HEK293T (cell line): ENCODE results near the gene C1orf52.

Experiments used
- CTCF ChIA-PET: fragments of 350-600 bp; formaldehyde crosslinking; extraction: SDS; loops from one replicate; lab custom pipeline; 2021; ENCODE audit warnings: antibody characterized with exemption, inconsistent platforms; lab: Yijun Ruan, JAX
- POLR2A ChIA-PET: fragments of 350-600 bp; formaldehyde crosslinking; extraction: SDS; loops from one replicate; lab custom pipeline; 2020; ENCODE audit warnings: antibody characterized with exemption, inconsistent platforms; lab: Yijun Ruan, JAX
- DNase-seq: peaks from one replicate; pipeline ENCODE4 v3.0.0; 2012; ENCODE audit warnings: mixed read lengths; ENCODE audit errors: extremely low spot score
- ARNT ChIP-seq: fragments of 450-650 bp; IDR thresholded peaks from 2 replicates; pipeline ENCODE4 v1.6.1; 2017; ENCODE audit warnings: mild to moderate bottlenecking
- BHLHE40 ChIP-seq: fragments of 450-650 bp; IDR thresholded peaks from 2 replicates; pipeline ENCODE4 v1.6.1; 2016; ENCODE audit warnings: mild to moderate bottlenecking, moderate library complexity, borderline replicate concordance
- CTBP1 ChIP-seq: fragments of 450-650 bp; IDR thresholded peaks from 2 replicates; pipeline ENCODE4 v1.6.1; 2016; ENCODE audit warnings: borderline replicate concordance
- ELF4 ChIP-seq: fragments of 450-650 bp; IDR thresholded peaks from 2 replicates; pipeline ENCODE4 v1.6.1; 2017; ENCODE audit warnings: antibody characterized with exemption
- FOXA1 ChIP-seq: fragments of 450-650 bp; IDR thresholded peaks from 2 replicates; pipeline ENCODE4 v1.6.1; 2016; ENCODE audit warnings: mild to moderate bottlenecking
- FOXK2 ChIP-seq: fragments of 450-650 bp; IDR thresholded peaks from 2 replicates; pipeline ENCODE4 v1.6.1; 2016; ENCODE audit warnings: mild to moderate bottlenecking
- FOXM1 ChIP-seq: fragments of 450-650 bp; IDR thresholded peaks from 2 replicates; pipeline ENCODE4 v1.6.1; 2017; ENCODE audit warnings: mild to moderate bottlenecking, borderline replicate concordance
- HDGF ChIP-seq: fragments of 450-650 bp; IDR thresholded peaks from 2 replicates; pipeline ENCODE4 v1.6.1; 2017; ENCODE audit warnings: antibody characterized with exemption, borderline replicate concordance
- L3MBTL2 ChIP-seq: fragments of 450-650 bp; conservative IDR thresholded peaks from 2 replicates; pipeline ENCODE4 v1.6.1; 2016; ENCODE audit warnings: mild to moderate bottlenecking
- LEF1 ChIP-seq: fragments of 450-650 bp; IDR thresholded peaks from 2 replicates; pipeline ENCODE4 v1.6.1; 2017; ENCODE audit warnings: mild to moderate bottlenecking, borderline replicate concordance
- NFRKB ChIP-seq: fragments of 450-650 bp; IDR thresholded peaks from 2 replicates; pipeline ENCODE4 v1.6.1; 2016; ENCODE audit warnings: mild to moderate bottlenecking, moderate library complexity
- SP1 ChIP-seq: fragments of 450-650 bp; IDR thresholded peaks from 2 replicates; pipeline ENCODE4 v1.6.1; 2017
- SUZ12 ChIP-seq: fragments of 450-650 bp; IDR thresholded peaks from 2 replicates; pipeline ENCODE4 v1.6.1; 2016; ENCODE audit warnings: mild to moderate bottlenecking
- TARDBP ChIP-seq: fragments of 450-650 bp; IDR thresholded peaks from 2 replicates; pipeline ENCODE4 v1.6.1; 2016
- ZNF384 ChIP-seq: fragments of 450-650 bp; IDR thresholded peaks from 2 replicates; pipeline ENCODE4 v1.6.1; 2016
- TF ChIP-seq, protein P1 (sequence below): fragments of 450-650 bp; IDR thresholded peaks from 2 replicates; pipeline ENCODE4 v1.6.1; 2016

The C1orf52 gene

DNA sequence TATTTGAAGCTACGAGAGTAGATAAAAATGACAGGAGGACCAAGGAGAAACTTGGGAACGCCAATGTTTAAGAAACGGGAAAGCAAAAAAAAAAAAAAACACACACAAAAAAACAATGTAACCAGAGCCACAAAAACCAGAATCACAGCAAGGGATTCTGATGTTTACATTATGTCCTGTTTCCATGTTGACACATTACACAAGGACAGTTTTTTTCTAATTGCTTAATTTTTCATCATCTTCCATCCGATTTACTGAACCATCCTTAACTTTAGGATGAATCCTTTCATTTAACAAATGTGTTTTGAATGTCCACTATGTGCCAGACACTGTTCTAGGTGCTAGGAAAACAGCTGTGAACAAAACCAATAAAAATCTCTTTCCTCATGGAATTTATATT, 18.3 kb upstream of the C1orf52 start:
- POLR2A ChIA-PET = interaction anchor here (2.5 to 3.0 kb wide), 2 partner anchors 16 to 20 kb away, joined by 7 to 18 read pairs; no protein-coding TSS in a partner anchor

DNA sequence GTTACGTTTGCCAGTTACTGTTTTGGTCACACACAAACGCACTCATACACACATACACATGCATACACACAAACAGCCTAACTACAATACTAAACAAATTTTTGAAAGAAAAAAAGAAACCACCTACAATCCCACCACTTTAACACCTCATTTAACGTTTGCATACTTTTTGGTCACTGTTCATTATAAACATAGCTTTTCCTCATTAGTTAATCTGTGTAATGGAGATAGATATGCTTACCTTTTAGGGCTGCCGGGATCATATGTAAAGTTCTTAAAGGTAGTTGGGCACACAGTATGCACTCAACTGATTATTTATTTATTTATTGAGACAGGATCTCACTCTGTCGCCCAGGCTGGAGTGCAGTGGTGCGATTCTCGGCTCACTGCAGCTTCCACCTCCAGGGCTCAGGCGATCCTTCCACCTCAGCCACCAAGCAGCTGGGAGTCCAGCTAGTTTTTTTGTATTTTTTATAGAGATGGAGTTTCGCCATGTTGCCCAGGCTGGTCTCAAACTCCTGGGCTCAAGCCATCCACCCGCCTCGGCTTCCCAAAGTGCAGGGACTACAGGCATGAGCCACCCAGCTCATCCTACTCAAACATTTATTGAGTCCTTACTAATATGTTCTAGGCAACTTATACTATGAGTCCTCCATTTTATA, 17.6 kb upstream of the C1orf52 start:
- ChIA-PET CTCF (interaction anchor here (1.0 to 2.9 kb wide), 3 partner anchors 17 to 332 kb away, joined by 5 to 20 read pairs (median 5); partner anchors contain the start of gene C1orf52), POLR2A (interaction anchor here (0.7 to 3.0 kb wide), 10 partner anchors 8 to 304 kb away, joined by 3 to 26 read pairs (median 8); partner anchors contain the start of genes C1orf52 and CCN1)
- no peak for DNase-seq
- TF ChIP-seq NFRKB = no peak
- TF ChIP-seq L3MBTL2 = 0 out of 2 replicates have a peak, but pooled peaks have one; percentile 16
- peak; percentile 31; the same call in 1 of the 2 replicates for TF ChIP-seq ELF4

More for the DNA sequence above, 18.3 kb upstream of the C1orf52 start:
- TF ChIP-seq BHLHE40 = no peak
- no peak for TF ChIP-seq SP1
- TF ChIP-seq FOXA1 = no peak
- TF ChIP-seq CTBP1 = no peak
- TF ChIP-seq HDGF = no peak
- CTCF ChIA-PET = interaction anchor here (1.7 kb wide), 1 partner anchor 333 kb away, joined by 5 read pairs; no protein-coding TSS in a partner anchor
- no peak for DNase-seq

DNA sequence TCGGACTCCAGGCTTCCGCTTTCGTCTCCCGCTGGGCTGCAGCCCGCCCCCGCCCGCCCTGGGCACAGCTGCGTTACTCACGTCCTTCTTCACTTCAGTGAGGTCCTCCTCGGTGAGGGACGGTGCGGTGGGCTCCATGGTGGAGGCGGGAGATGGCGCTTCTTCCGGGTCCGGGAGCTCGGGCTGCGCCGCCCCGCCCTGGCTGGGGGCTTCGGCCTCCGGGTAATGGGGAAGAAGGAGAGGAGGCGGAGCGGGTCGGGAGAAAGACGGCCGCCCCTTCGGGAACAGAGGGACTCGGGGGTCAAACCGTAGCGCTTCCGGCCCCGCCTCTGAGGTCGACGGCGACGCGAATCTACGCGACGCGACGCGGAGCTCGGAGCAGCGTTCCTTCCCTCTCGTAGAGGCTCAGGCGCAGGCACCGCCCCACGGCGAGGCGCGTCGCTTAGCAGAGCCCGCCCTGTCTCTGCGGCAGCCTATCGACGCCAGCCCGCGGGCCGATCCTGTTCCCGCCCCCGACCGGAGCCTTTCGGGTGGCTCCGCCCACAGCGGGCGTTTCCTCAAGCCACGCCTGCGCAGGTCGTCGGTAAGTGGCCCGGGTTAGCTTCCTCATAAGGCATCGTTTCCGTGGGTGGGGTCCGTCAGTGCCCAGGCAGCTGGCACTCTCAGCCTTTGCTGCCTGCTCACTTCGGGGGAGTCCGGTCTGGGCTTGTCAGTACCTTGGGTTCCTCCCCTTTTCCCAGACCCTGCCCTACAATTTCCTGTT, 16.9 kb upstream of the C1orf52 start, which contains the start of gene BCL10:
Gene BCL10, minus strand, starts transcription at position 418 of the 763 bp plus-strand sequence. Its CDS starts 280 bp downstream, at position 138.
- POLR2A ChIA-PET = interaction anchor here (0.6 to 3.0 kb wide), 13 partner anchors 8 to 583 kb away, joined by 3 to 26 read pairs (median 4); partner anchors contain the start of genes C1orf52, CCN1, MCOLN3 and ZNHIT6
- CTCF ChIA-PET = interaction anchor here (0.7 to 2.9 kb wide), 5 partner anchors 17 to 332 kb away, joined by 3 to 20 read pairs (median 5); partner anchors contain the start of gene C1orf52
- DNase-seq = peak; percentile 99
- peak; percentile 86 for TF ChIP-seq ELF4
- TF ChIP-seq L3MBTL2 = no peak

DNA sequence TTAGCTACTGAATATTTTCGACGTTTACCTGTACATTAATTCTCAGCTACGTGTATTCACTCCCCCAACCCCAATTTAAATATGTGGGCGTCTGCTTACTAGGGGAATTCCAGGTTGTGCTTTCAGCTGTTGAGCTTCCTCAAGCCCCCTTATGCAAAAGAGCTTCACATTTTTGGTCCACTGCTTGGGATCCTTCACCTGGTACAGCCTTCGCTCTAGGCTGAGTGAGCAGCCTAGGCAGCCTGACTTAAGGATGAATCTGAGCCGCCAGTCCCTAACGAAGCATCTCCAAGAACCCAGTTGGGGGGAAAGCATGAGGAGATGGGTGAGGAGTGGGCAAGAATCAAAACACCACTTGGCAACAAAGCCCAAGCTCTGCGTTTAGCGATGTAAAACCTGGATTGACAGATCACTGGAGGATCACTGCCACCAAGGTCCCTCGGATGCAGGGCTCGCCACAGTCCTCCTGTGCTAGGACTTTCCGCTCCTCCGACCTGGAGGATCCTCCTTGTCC, 16.3 kb upstream of the C1orf52 start:
- TF ChIP-seq, protein P1, sequence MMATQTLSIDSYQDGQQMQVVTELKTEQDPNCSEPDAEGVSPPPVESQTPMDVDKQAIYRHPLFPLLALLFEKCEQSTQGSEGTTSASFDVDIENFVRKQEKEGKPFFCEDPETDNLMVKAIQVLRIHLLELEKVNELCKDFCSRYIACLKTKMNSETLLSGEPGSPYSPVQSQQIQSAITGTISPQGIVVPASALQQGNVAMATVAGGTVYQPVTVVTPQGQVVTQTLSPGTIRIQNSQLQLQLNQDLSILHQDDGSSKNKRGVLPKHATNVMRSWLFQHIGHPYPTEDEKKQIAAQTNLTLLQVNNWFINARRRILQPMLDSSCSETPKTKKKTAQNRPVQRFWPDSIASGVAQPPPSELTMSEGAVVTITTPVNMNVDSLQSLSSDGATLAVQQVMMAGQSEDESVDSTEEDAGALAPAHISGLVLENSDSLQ = 0 out of 2 replicates have a peak, but pooled peaks have one; percentile 18
- no peak for TF ChIP-seq FOXK2
- DNase-seq = no peak
- CTCF ChIA-PET = interaction anchor here (0.7 to 2.9 kb wide), 3 partner anchors 16 to 32 kb away, joined by 3 to 20 read pairs (median 6); partner anchors contain the start of gene C1orf52
- POLR2A ChIA-PET = interaction anchor here (1.0 to 3.0 kb wide), 9 partner anchors 9 to 432 kb away, joined by 3 to 26 read pairs (median 9); partner anchors contain the start of genes C1orf52, CCN1, MCOLN3 and ZNHIT6

DNA sequence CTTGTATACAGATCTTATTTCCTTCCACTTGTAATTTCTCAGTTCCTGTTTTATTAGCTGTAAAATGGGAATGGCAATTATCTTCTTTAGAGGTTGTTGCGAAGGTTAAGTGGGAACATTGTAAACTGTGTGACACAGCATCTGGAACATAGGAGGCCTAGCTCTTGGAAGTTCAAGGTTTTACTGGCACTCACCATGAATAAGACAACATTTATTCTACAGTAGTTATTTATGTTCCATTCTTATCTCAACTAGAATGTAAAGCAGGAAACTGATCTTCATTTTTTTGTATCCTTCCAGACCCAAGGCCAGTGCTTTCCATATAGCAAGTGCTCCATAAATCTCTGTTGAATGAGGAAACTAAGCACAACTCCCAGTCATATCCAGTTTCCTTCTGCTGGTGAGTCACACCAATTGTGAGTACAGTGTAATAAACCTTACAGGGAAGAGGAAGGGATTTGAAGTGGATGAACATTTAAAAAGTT, 15.5 kb upstream of the C1orf52 start:
- DNase-seq = peak; percentile 67
- POLR2A ChIA-PET = interaction anchor here (1.0 to 2.7 kb wide), 6 partner anchors 15 to 433 kb away, joined by 3 to 26 read pairs (median 6); partner anchors contain the start of genes C1orf52, CCN1, MCOLN3 and ZNHIT6
- TF ChIP-seq CTBP1 = peak; percentile 92
- no peak for TF ChIP-seq BHLHE40
- TF ChIP-seq, protein P1 = peak; percentile 91
- no peak; the same call in 1 of the 2 replicates for TF ChIP-seq ZNF384
- CTCF ChIA-PET = interaction anchor here (1.6 to 2.9 kb wide), 2 partner anchors 15 to 20 kb away, joined by 6 to 20 read pairs; partner anchors contain the start of gene C1orf52

DNA sequence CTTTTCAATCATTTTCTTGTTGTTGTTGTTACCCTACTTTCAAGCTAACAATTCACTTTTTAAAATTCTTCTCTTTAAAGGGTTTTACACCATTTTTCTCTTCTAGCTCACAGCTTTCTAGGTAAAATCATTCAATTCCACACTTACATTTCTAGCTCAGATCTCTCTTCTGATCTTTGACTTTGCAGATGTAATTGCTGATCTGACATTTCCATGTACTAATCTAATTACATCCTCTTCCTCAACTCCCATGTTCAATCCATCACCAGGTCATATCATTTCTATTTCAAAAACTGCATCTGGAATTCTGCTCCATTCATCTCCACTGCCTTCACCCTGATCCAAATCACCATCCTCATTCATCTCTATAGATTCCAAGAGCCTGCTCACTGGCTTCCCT, 13.9 kb upstream of the C1orf52 start:
- POLR2A ChIA-PET = no interaction called here
- CTCF ChIA-PET = interaction anchor here (3.9 kb wide), 1 partner anchor 14 kb away, joined by 20 read pairs; the partner anchor contains the start of gene C1orf52
- TF ChIP-seq SP1 (no peak), FOXA1 (no peak), SUZ12 (no peak), TARDBP (no peak), FOXM1 (no peak), BHLHE40 (no peak), ZNF384 (no peak), FOXK2 (no peak), ELF4 (no peak), L3MBTL2 (no peak), ARNT (no peak), NFRKB (no peak), HDGF (no peak), CTBP1 (no peak), LEF1 (no peak)
- TF ChIP-seq, protein P1 = no peak
- DNase-seq = no peak
